Measurements from ENCODE around the gene SH3GL2. TPM values are rescaled to one million over a fixed set of nuclear protein-coding genes. Genes with fewer than 3 reads are reported as not detected.

The SH3GL2 gene
- 0.32 and 0.43 TPM in 2 replicates for total RNA-seq

GRCh38 chr9:17578911-17579793 is at the start of gene SH3GL2:
SH3GL2 (plus strand) TSS chr9:17579066.
- TF ChIP-seq CTCF (IDR thresholded peaks at IDR 0.05; ENCODE audit: insufficient read depth, low read depth, low read length) = no peak
- H3K4me3 ChIP-seq (ENCODE audit: low read depth, low read length) = peak within 1 kb of the TSS; percentile 33
- peak; percentile 7 for DNase-seq (ENCODE audit: low read depth)

GRCh38 chr9:17531642-17532254 is 47.1 kb upstream of the SH3GL2 start:
- peak; percentile 54 for DNase-seq (ENCODE audit: low read depth)
- peak; percentile 69 for TF ChIP-seq CTCF (IDR thresholded peaks at IDR 0.05; ENCODE audit: insufficient read depth, low read depth, low read length)
- H3K4me3 ChIP-seq (ENCODE audit: low read depth, low read length) = peak overlapping the region; percentile 13

- no peak overlapping the region for H3K4me3 ChIP-seq (ENCODE audit: low read depth, low read length)
- TF ChIP-seq CTCF (IDR thresholded peaks at IDR 0.05; ENCODE audit: insufficient read depth, low read depth, low read length) = no peak
- no peak for DNase-seq (ENCODE audit: low read depth)
Measured at GRCh38 chr9:17532461-17532860, 46.4 kb upstream of the SH3GL2 start.

GRCh38 chr9:17535176-17535575 is 43.7 kb upstream of the SH3GL2 start:
- no peak for TF ChIP-seq CTCF (IDR thresholded peaks at IDR 0.05; ENCODE audit: insufficient read depth, low read depth, low read length)
- no peak overlapping the region for H3K4me3 ChIP-seq (ENCODE audit: low read depth, low read length)
- DNase-seq (ENCODE audit: low read depth) = no peak

GRCh38 chr9:17536027-17536426 is 42.8 kb upstream of the SH3GL2 start:
- TF ChIP-seq CTCF (IDR thresholded peaks at IDR 0.05; ENCODE audit: insufficient read depth, low read depth, low read length) = no peak
- no peak overlapping the region for H3K4me3 ChIP-seq (ENCODE audit: low read depth, low read length)
- no peak for DNase-seq (ENCODE audit: low read depth)

GRCh38 chr9:17551023-17551422 is 27.8 kb upstream of the SH3GL2 start:
- no peak for DNase-seq (ENCODE audit: low read depth)
- H3K4me3 ChIP-seq (ENCODE audit: low read depth, low read length) = no peak overlapping the region
- TF ChIP-seq CTCF (IDR thresholded peaks at IDR 0.05; ENCODE audit: insufficient read depth, low read depth, low read length) = no peak

All from fibroblast of villous mesenchyme (primary cell).